Measurements from ENCODE around the gene APEH.

DNA sequence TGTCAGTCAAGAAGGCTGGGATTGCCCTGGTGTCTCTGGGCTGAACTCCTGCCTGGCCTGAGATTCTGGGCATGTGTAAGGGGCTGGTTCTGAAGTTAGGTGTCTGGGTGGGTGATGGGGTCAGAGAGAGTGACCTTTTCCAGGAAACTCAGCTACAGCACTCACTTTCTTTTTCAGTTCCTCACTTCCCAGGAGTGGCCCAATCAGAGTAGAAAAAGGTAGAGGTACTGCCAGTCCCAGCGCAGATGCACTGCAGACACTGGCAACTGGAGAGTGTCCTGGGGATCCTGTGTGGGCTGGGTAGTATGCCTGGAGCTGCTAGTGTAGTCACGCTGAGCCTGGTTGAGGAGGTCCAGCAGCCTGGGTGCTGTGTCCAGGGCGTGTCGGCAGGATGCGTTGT is 46.5 kb upstream of the APEH start:
- TF ChIP-seq POLR2A (IDR thresholded peaks at IDR 0.05), result no peak
- TF ChIP-seq, protein P1, sequence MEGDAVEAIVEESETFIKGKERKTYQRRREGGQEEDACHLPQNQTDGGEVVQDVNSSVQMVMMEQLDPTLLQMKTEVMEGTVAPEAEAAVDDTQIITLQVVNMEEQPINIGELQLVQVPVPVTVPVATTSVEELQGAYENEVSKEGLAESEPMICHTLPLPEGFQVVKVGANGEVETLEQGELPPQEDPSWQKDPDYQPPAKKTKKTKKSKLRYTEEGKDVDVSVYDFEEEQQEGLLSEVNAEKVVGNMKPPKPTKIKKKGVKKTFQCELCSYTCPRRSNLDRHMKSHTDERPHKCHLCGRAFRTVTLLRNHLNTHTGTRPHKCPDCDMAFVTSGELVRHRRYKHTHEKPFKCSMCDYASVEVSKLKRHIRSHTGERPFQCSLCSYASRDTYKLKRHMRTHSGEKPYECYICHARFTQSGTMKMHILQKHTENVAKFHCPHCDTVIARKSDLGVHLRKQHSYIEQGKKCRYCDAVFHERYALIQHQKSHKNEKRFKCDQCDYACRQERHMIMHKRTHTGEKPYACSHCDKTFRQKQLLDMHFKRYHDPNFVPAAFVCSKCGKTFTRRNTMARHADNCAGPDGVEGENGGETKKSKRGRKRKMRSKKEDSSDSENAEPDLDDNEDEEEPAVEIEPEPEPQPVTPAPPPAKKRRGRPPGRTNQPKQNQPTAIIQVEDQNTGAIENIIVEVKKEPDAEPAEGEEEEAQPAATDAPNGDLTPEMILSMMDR (IDR thresholded peaks at IDR 0.05), result no peak
